GM06990 (cell line): ENCODE data around the gene SLC16A7.

Source experiments
- DNase-seq: peaks from one replicate; pipeline ENCODE4 v3.0.0-alpha.2; 2011; ENCODE audit not compliant: insufficient read length; ENCODE audit errors: extremely low read depth
- H3K27me3 ChIP-seq: replicated peaks from 2 replicates; pipeline ENCODE4 v1.6.0; 2011; ENCODE audit warnings: low read length; ENCODE audit not compliant: control insufficient read depth, insufficient read depth
- H3K36me3 ChIP-seq: 2 replicates; pipeline ENCODE4 v1.5.1; 2011; ENCODE audit warnings: low read length; ENCODE audit not compliant: control insufficient read depth, insufficient read depth
- H3K4me3 ChIP-seq: replicated peaks from 2 replicates; pipeline ENCODE4 v1.5.1; 2011; ENCODE audit warnings: low read depth, mild to moderate bottlenecking, control low read depth, low read length
- CTCF ChIP-seq: IDR thresholded peaks from 2 replicates; pipeline ENCODE4 v1.5.1; 2011; ENCODE audit warnings: low read length, control low read depth, mild to moderate bottlenecking, inconsistent platforms; ENCODE audit not compliant: insufficient read depth, poor library complexity, severe bottlenecking

SLC16A7 gene

GRCh38 chr12:59768031-59768430 lies 172.2 kb downstream of the SLC16A7 start:
- no peaks in the 10 kb centered on the region for H3K36me3 ChIP-seq
- no peak overlapping the region for H3K4me3 ChIP-seq
- DNase-seq, result no peak
- no peaks in the 10 kb centered on the region for H3K27me3 ChIP-seq
- no peak for TF ChIP-seq CTCF

GRCh38 chr12:59780605-59781135 lies 184.8 kb downstream of the SLC16A7 start:
- no peaks in the 10 kb centered on the region for H3K36me3 ChIP-seq
- H3K27me3 ChIP-seq, result no peaks in the 10 kb centered on the region
- no peak overlapping the region for H3K4me3 ChIP-seq
- peak; percentile 20 for TF ChIP-seq CTCF
- DNase-seq, result no peak

GRCh38 chr12:59787610-59788009 lies 191.8 kb downstream of the SLC16A7 start:
- Histone ChIP-seq H3K4me3 (no peak overlapping the region), H3K27me3 (no peaks in the 10 kb centered on the region), H3K36me3 (no peaks in the 10 kb centered on the region)
- TF ChIP-seq CTCF, result no peak
- DNase-seq, result no peak

- no peaks in the 10 kb centered on the region for H3K27me3 ChIP-seq
- no peak for DNase-seq
- no peak for TF ChIP-seq CTCF
- no peak overlapping the region for H3K4me3 ChIP-seq
- no peaks in the 10 kb centered on the region; the same call in 1 of the 2 replicates for H3K36me3 ChIP-seq
These were observed 196.8 kb downstream of the SLC16A7 start for GRCh38 chr12:59792647-59793046.

- no peaks in the 10 kb centered on the region for H3K27me3 ChIP-seq
- no peaks in the 10 kb centered on the region for H3K36me3 ChIP-seq
- no peak for DNase-seq
- no peak for TF ChIP-seq CTCF
- H3K4me3 ChIP-seq, result no peak overlapping the region
These were observed 207.9 kb downstream of the SLC16A7 start for GRCh38 chr12:59803735-59804134.
